Gastroesophageal sphincter (tissue), 3 donors: ENCODE measurements around the gene VTI1A.

Experiments
- CTCF ChIP-seq, 4 experiments: fragments of 200-600 bp in 2 of 4; fragments of 450-650 bp in 2 of 4; sonication (generic) in 1 of 4; IDR thresholded peaks; one replicate each; pipeline ENCODE4 v1.5.1; 2017 to 2019; ENCODE audit warnings: antibody characterized with exemption in 4 of 4, mild to moderate bottlenecking in 2 of 4, moderate library complexity in 2 of 4
- POLR2A ChIP-seq, 2 donors: fragments of 450-650 bp; IDR thresholded peaks; one replicate each; pipeline ENCODE4 v1.6.1; 2017; ENCODE audit warnings: antibody characterized with exemption in 2 of 2, mild to moderate bottlenecking in 2 of 2, moderate library complexity in 1 of 2

- TF ChIP-seq CTCF (IDR thresholded peaks at IDR 0.05) (no peak), POLR2A (IDR thresholded peaks at IDR 0.05) (no peak)
Observed at GRCh38 chr10:112618814-112619213, 171.8 kb downstream of the VTI1A start.
